Measurements from ENCODE around the gene SERPINA6. TPM values are rescaled to one million over a fixed set of nuclear protein-coding genes. Genes with fewer than 3 reads are reported as not detected.
"Not testable (repeated sequence)": the region's sequence is repeated elsewhere in the genome, so short reads cannot be mapped to it uniquely, and the experiment has no call there.

The SERPINA6 gene
- polyA plus RNA-seq, 1 donor (not counting 4 experiments of a cell fraction or from before 2014, with no cell fraction given) = not detected

GRCh38 chr14:94355191-94355794, 32.2 kb upstream of the SERPINA6 start:
- Histone ChIP-seq H3K36me3 (ENCODE audit: control insufficient read depth in 2 of 2, extremely low read depth in 1 of 2, insufficient read depth in 2 of 2, low read length in 2 of 2) (no peaks in the 10 kb centered on the region), H3K4me2 (ENCODE audit: control insufficient read depth, extremely low read depth, insufficient read depth, low read depth, low read length) (no peak overlapping the region), H3K9ac (ENCODE audit: control insufficient read depth, extremely low read depth, insufficient read depth, low read length) (no peak overlapping the region), H4K20me1 (ENCODE audit: control insufficient read depth, extremely low read depth, insufficient read depth, low read length) (no peaks in the 10 kb centered on the region), H3K9me1 (ENCODE audit: control insufficient read depth, extremely low read depth, insufficient read depth, low read length) (no peaks in the 10 kb centered on the region), H3K4me1 (ENCODE audit: control insufficient read depth, extremely low read depth, insufficient read depth, low read length) (no peaks in the 10 kb centered on the region), H2AFZ (ENCODE audit: control insufficient read depth, low read length) (no peak overlapping the region), H3K79me2 (ENCODE audit: control insufficient read depth, insufficient read depth, low read length) (no peaks in the 10 kb centered on the region), H3K27me3 (ENCODE audit: control insufficient read depth, extremely low read depth, insufficient read depth, low read length) (no peaks in the 10 kb centered on the region), H3K4me3 (ENCODE audit: control insufficient read depth in 2 of 3, extremely low read depth in 1 of 3, insufficient read depth in 2 of 3, low read depth in 1 of 3, low read length in 3 of 3) (no peak overlapping the region), H3K27ac (ENCODE audit: control insufficient read depth, insufficient read depth, low read length) (no peak overlapping the region), H3K9me3 (ENCODE audit: control insufficient read depth, low read depth, low read length) (no peaks in the 10 kb centered on the region)
- TF ChIP-seq CTCF (optimal IDR thresholded peaks at IDR 0.05 in 1 of 3, IDR thresholded peaks at IDR 0.05 in 1 of 3, conservative IDR thresholded peaks at IDR 0.05 in 1 of 3; ENCODE audit: extremely low read depth in 1 of 3, insufficient read depth in 2 of 3, low read length in 3 of 3) (peak; percentile 37 to 74 (median 70)), EZH2 (IDR thresholded peaks at IDR 0.05; ENCODE audit: low read length) (no peak)
- DNase-seq (ENCODE audit: low read depth, low spot score) = no peak
- dilution Hi-C loops (cut with MboI; ENCODE audit: extremely low pct_ligation_motif_present, low sequenced_read_pairs) = no loop called here
- peak; percentile 74 for FAIRE-seq

- no peaks in the 10 kb centered on the region for H3K9me1 ChIP-seq (ENCODE audit: control insufficient read depth, extremely low read depth, insufficient read depth, low read length)
- H3K27me3 ChIP-seq (ENCODE audit: control insufficient read depth, extremely low read depth, insufficient read depth, low read length) = no peaks in the 10 kb centered on the region
- no peaks in the 10 kb centered on the region for H3K4me1 ChIP-seq (ENCODE audit: control insufficient read depth, extremely low read depth, insufficient read depth, low read length)
- no peak overlapping the region for H2AFZ ChIP-seq (ENCODE audit: control insufficient read depth, low read length)
- FAIRE-seq (no peak), DNase-seq (ENCODE audit: low read depth, low spot score) (no peak)
- no peaks in the 10 kb centered on the region for H4K20me1 ChIP-seq (ENCODE audit: control insufficient read depth, extremely low read depth, insufficient read depth, low read length)
- H3K9me3 ChIP-seq (ENCODE audit: control insufficient read depth, low read depth, low read length) = no peaks in the 10 kb centered on the region
- H3K9ac ChIP-seq (ENCODE audit: control insufficient read depth, extremely low read depth, insufficient read depth, low read length) = no peak overlapping the region
- H3K4me2 ChIP-seq (ENCODE audit: control insufficient read depth, extremely low read depth, insufficient read depth, low read depth, low read length) = no peak overlapping the region
- H3K36me3 ChIP-seq (ENCODE audit: control insufficient read depth in 2 of 2, extremely low read depth in 1 of 2, insufficient read depth in 2 of 2, low read length in 2 of 2) = no peaks in the 10 kb centered on the region
- dilution Hi-C loops (cut with MboI; ENCODE audit: extremely low pct_ligation_motif_present, low sequenced_read_pairs) = no loop called here
- no peak overlapping the region for H3K4me3 ChIP-seq (ENCODE audit: control insufficient read depth in 2 of 3, extremely low read depth in 1 of 3, insufficient read depth in 2 of 3, low read depth in 1 of 3, low read length in 3 of 3)
- no peak for TF ChIP-seq EZH2 (IDR thresholded peaks at IDR 0.05; ENCODE audit: low read length)
- H3K79me2 ChIP-seq (ENCODE audit: control insufficient read depth, insufficient read depth, low read length) = no peaks in the 10 kb centered on the region
- no peak overlapping the region for H3K27ac ChIP-seq (ENCODE audit: control insufficient read depth, insufficient read depth, low read length)
These were observed 31.6 kb upstream of the SERPINA6 start for GRCh38 chr14:94354638-94355185.

GRCh38 chr14:94354190-94354589, 31.1 kb upstream of the SERPINA6 start:
- DNase-seq (ENCODE audit: low read depth, low spot score); dilution Hi-C loops (cut with MboI; ENCODE audit: extremely low pct_ligation_motif_present, low sequenced_read_pairs); H3K27me3 ChIP-seq (ENCODE audit: control insufficient read depth, extremely low read depth, insufficient read depth, low read length); H3K4me3 ChIP-seq (ENCODE audit: control insufficient read depth in 2 of 3, extremely low read depth in 1 of 3, insufficient read depth in 2 of 3, low read depth in 1 of 3, low read length in 3 of 3); H3K79me2 ChIP-seq (ENCODE audit: control insufficient read depth, insufficient read depth, low read length); H3K4me2 ChIP-seq (ENCODE audit: control insufficient read depth, extremely low read depth, insufficient read depth, low read depth, low read length); H4K20me1 ChIP-seq (ENCODE audit: control insufficient read depth, extremely low read depth, insufficient read depth, low read length); H3K9ac ChIP-seq (ENCODE audit: control insufficient read depth, extremely low read depth, insufficient read depth, low read length); H3K9me3 ChIP-seq (ENCODE audit: control insufficient read depth, low read depth, low read length); H2AFZ ChIP-seq (ENCODE audit: control insufficient read depth, low read length); H3K36me3 ChIP-seq (ENCODE audit: control insufficient read depth in 2 of 2, extremely low read depth in 1 of 2, insufficient read depth in 2 of 2, low read length in 2 of 2); H3K4me1 ChIP-seq (ENCODE audit: control insufficient read depth, extremely low read depth, insufficient read depth, low read length); H3K27ac ChIP-seq (ENCODE audit: control insufficient read depth, insufficient read depth, low read length); FAIRE-seq; H3K9me1 ChIP-seq (ENCODE audit: control insufficient read depth, extremely low read depth, insufficient read depth, low read length): not testable (repeated sequence)
